GM12801 (cell line): ENCODE data around the gene AKAP14.

Experiments used
- CTCF ChIP-seq: IDR thresholded peaks from one replicate; pipeline ENCODE4 v1.5.1; 2011; ENCODE audit warnings: control low read depth; ENCODE audit not compliant: insufficient read length; ENCODE audit errors: extremely low read depth

Gene AKAP14

DNA sequence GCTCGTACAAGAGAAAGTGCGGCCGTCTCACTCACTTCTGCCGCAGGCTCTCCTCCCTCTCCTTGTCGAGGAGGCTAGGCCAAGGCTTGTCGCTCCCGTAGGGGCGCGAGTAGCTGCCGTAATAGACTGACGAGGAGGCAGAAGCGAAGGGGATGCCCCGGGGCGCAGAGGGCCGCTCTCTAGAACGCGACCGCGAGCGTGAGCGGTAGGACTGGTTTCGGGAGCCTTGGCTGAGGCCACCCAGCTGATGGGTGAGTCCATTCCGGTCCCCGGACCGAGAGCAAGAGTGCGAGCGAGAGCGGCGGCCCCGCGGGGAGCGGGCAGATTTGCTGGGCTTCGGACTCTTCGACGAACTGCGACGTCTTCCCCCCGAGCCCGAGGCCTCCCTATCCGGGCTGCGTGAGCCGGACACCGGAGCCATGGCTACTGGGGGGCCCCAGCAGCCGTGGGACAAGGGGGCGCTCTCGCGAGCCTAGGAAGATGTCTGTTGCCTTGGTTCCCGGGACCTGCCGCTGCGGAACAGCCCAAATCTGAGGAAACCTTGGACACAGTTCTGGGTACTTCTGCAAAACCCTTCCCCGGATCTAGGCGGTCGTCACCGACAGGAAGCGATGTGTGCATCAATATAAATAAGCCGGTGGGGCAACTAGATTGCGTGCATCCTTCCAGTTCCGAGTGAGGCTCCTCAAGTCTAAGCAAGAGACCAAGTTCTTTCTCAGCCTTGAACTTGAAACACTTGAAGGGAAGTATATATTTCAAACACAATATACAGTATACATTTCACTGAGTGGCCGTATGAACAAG is 47.7 kb downstream of the AKAP14 start, which contains the start of gene NKAP:
NKAP (minus strand) TSS at position 567 of the 804 bp plus-strand sequence; CDS start at position 421, 146 bp downstream.
- no peak for TF ChIP-seq CTCF

DNA sequence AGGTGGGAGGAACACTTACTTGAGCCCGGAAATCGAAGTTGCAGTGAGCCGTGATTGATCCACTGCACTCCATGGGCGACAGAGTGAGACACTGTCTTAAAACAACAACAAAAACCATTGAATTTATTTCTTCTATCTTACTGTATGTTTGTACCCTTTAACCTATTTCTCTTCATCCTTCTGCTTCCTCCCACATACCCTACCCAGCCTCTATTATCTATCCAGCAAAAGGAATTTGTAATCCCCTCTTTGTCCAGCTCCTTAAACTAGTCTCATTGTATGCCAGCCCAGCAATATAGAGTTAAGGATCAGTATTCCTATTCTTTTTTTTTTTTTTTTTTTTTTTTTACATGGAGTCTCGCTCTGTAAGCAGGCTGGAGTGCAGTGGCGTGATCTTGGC is 49.8 kb downstream of the AKAP14 start:
- TF ChIP-seq CTCF = no peak

DNA sequence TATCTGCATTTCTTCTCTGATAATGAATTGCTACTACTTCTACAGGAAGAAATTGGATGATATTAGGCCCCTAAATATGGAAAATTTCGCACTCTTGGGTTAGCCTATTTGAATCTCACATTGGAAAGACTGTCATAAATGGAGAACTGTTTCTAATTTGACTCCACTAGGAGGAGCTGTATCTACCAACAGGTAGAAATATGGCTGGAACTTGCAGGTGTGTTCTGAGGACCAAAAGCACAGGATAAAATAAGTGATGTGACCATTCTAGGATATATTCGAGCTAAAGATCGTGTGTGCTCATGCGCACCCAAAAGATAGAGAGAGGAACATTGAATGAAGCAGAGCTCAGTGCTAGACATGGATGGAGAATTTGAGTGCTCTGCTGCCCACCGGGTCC is 52.7 kb downstream of the AKAP14 start:
- TF ChIP-seq CTCF = no peak

DNA sequence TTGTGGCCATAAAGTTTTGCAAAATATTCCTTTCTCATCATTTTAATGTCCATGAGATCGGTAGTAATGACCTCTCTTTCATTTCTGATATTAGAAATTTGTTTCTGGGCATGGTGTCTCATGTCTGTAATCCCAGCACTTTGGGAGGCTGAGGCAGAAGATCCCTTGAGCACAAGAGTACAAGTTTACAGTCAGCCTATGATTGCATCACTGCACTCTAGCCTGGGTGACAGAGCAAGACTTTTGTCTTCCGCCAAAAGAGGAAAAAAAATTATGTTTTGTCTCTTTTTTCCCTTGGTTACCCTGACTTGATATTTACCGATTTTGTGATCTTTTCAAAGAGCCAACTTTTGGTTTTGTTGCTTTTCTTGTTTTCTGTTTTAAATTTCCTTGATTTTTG is 58.7 kb downstream of the AKAP14 start:
- no peak for TF ChIP-seq CTCF

- TF ChIP-seq CTCF = no peak
Observed at GRCh38 chrX:119960625-119961024, 64.9 kb downstream of the AKAP14 start.
